ENCODE data around the gene LRFN5.

- TF ChIP-seq, protein P1, sequence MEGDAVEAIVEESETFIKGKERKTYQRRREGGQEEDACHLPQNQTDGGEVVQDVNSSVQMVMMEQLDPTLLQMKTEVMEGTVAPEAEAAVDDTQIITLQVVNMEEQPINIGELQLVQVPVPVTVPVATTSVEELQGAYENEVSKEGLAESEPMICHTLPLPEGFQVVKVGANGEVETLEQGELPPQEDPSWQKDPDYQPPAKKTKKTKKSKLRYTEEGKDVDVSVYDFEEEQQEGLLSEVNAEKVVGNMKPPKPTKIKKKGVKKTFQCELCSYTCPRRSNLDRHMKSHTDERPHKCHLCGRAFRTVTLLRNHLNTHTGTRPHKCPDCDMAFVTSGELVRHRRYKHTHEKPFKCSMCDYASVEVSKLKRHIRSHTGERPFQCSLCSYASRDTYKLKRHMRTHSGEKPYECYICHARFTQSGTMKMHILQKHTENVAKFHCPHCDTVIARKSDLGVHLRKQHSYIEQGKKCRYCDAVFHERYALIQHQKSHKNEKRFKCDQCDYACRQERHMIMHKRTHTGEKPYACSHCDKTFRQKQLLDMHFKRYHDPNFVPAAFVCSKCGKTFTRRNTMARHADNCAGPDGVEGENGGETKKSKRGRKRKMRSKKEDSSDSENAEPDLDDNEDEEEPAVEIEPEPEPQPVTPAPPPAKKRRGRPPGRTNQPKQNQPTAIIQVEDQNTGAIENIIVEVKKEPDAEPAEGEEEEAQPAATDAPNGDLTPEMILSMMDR (conservative IDR thresholded peaks at IDR 0.05; ENCODE audit: low read length) = no peak
- TF ChIP-seq EZH2phosphoT487 (IDR thresholded peaks at IDR 0.05; ENCODE audit: borderline replicate concordance) = no peak
Observed at GRCh38 chr14:41606282-41606531, 469 bp upstream of the LRFN5 start.

All from Loucy (cell line).